Cardiac fibroblast (primary cell): ENCODE results near the gene FUT9.

ENCODE experiments used
- DNase-seq, 2 donors: peaks; one replicate each; pipeline versions ENCODE4 v3.0.0 to v3.0.0-alpha.2; 2010; ENCODE audit warnings: low read depth in 2 of 2
- H3K4me3 ChIP-seq, 2 donors: replicated peaks in 1 of 2; 1 replicate in 1 of 2; 2 replicates in 1 of 2; pipeline ENCODE4 v1.5.1; 2011; ENCODE audit warnings: low read depth in 2 of 2, low read length in 2 of 2, mild to moderate bottlenecking in 2 of 2, moderate library complexity in 1 of 2
- TF ChIP-seq, protein P1 (sequence below): IDR thresholded peaks from one replicate; pipeline ENCODE4 v1.5.1; 2011; ENCODE audit warnings: low read depth, mild to moderate bottlenecking, low read length, inconsistent platforms

FUT9 gene

GRCh38 chr6:96202571-96202970, 186.8 kb downstream of the FUT9 start:
- no peak overlapping the region for H3K4me3 ChIP-seq
- TF ChIP-seq, protein P1, sequence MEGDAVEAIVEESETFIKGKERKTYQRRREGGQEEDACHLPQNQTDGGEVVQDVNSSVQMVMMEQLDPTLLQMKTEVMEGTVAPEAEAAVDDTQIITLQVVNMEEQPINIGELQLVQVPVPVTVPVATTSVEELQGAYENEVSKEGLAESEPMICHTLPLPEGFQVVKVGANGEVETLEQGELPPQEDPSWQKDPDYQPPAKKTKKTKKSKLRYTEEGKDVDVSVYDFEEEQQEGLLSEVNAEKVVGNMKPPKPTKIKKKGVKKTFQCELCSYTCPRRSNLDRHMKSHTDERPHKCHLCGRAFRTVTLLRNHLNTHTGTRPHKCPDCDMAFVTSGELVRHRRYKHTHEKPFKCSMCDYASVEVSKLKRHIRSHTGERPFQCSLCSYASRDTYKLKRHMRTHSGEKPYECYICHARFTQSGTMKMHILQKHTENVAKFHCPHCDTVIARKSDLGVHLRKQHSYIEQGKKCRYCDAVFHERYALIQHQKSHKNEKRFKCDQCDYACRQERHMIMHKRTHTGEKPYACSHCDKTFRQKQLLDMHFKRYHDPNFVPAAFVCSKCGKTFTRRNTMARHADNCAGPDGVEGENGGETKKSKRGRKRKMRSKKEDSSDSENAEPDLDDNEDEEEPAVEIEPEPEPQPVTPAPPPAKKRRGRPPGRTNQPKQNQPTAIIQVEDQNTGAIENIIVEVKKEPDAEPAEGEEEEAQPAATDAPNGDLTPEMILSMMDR, result no peak
- no peak for DNase-seq

- DNase-seq, result no peak
- TF ChIP-seq, protein P1, result no peak
These were observed 195.6 kb downstream of the FUT9 start for GRCh38 chr6:96211341-96211740.

DNA sequence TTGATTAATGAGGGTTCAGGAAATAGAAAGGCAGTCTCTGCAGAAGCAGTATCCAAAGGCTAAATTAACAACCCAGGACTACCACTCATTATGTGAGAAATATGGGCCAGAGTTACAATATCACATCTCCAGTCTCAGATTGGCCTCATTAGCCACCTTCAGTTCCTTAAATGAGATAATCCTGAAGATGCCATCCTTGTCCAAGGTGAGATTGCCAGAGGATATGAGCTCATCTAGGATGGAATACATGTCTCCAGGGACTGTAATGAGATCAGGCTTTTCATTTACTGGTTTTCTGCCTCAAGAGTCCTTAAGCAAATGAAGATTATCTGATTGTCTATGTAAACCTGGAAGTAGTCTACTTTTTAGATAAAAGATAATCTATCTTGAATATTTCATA, 196.3 kb downstream of the FUT9 start:
- no peak for DNase-seq
- H3K4me3 ChIP-seq, result no peak overlapping the region
- TF ChIP-seq, protein P1, result no peak

More at GRCh38 chr6:96211341-96211740, 195.6 kb downstream of the FUT9 start:
- H3K4me3 ChIP-seq, result no peak overlapping the region

GRCh38 chr6:96213784-96214183, 198.0 kb downstream of the FUT9 start:
- H3K4me3 ChIP-seq, result no peak overlapping the region
- TF ChIP-seq, protein P1, result no peak

DNA sequence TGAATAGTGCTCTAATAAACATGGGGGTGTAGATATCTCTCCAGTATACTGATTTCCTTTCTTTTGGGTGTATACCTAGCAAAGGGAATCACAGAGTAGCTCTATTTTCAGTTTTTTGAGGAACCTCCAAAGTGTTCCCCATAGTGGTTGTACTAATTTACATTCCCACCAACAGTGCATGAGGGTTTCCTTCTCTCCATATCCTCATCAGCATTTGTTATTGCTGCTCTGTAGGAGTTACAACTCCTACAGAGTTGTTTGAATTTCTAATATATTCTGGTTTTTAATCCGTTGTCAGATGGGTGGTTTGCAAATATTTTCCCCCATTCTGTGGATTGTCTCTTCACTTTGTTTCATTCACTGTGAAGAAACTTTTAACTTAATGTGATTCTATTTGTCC, 207.9 kb downstream of the FUT9 start:
- TF ChIP-seq, protein P1, result no peak

More at GRCh38 chr6:96213784-96214183, 198.0 kb downstream of the FUT9 start:
- DNase-seq, result no peak

GRCh38 chr6:96227135-96227534, 211.4 kb downstream of the FUT9 start:
- DNase-seq, result no peak
- no peak overlapping the region for H3K4me3 ChIP-seq
- TF ChIP-seq, protein P1, result no peak

More for the DNA sequence above, 207.9 kb downstream of the FUT9 start:
- H3K4me3 ChIP-seq, result no peak overlapping the region
- DNase-seq, result no peak

DNA sequence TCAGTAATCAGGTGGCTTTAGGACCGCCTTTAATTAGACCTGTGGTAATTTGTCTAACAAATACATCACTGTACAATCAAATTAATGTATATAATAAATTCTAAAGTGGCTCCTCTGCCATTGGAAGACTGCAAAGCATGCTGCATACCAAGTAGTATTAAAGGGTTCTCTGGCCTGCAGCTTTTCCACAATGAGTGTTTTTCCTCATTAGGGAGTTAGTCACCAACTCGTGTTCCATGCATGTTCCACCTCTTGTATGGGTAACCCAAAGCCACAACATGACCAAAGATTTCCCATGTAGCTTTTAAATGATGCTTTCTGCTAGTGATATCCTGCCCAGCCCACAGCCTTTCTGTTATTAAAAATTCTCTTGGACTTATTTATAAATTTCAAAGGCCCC, 218.7 kb downstream of the FUT9 start:
- no peak for DNase-seq
- TF ChIP-seq, protein P1, result no peak

More for the DNA sequence above, 218.7 kb downstream of the FUT9 start:
- H3K4me3 ChIP-seq, result no peak overlapping the region
